PC-3 (cell line): ENCODE measurements around the gene GDPD5.

Source experiments
- EZH2 ChIP-seq: fragments of 300-600 bp; sonication (generic); IDR thresholded peaks from one replicate; pipeline ENCODE4 v1.6.1; 2017; ENCODE audit warnings: antibody characterized with exemption, mild to moderate bottlenecking, low read length; ENCODE audit not compliant: unreplicated experiment
- EZH2phosphoT487 ChIP-seq: fragments of 300-600 bp; sonication (generic); IDR thresholded peaks from 2 replicates; pipeline ENCODE4 v1.6.1; 2018; ENCODE audit warnings: mild to moderate bottlenecking, antibody characterized with exemption, low read length, borderline replicate concordance
- TF ChIP-seq, protein P1 (sequence below): fragments of 300-600 bp; sonication (generic); conservative IDR thresholded peaks from 2 replicates; pipeline ENCODE4 v1.5.1; 2017; ENCODE audit warnings: antibody characterized with exemption, low read depth, mild to moderate bottlenecking, low read length

DNA sequence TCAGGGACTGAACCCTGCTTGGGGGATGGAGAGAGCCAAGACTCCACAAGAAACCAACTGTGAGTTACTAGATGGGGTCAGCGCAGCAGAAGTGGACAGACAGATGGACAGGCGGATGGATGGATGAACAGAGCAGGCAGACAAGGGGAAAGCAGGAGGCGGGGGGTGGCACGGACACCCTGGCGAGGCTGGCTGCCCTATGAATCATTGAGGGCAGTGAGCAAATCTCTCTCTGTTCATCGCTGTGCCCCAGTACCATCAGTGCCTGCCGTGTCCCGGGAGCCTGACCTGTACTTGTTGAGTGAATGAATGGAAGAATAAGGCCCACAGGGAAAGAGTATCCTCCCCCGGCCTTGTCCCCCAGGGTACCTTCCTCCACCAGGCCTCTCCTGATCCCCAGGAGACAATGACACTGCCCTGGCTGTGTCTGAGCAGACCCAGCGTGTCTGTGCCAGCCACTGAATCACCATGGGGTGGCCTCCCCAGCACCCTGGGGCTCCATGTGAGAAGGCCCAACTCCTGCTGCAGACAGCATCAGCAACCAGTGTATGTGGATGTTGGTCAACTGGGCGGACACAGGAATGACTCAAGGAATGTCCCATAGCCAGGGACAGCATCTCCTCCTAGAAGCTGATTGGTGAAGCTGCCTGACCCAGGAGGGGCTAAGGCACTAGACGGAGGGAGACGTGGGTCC is 87.6 kb downstream of the GDPD5 start:
- no peak for TF ChIP-seq EZH2
- TF ChIP-seq EZH2phosphoT487 = no peak
- TF ChIP-seq, protein P1, sequence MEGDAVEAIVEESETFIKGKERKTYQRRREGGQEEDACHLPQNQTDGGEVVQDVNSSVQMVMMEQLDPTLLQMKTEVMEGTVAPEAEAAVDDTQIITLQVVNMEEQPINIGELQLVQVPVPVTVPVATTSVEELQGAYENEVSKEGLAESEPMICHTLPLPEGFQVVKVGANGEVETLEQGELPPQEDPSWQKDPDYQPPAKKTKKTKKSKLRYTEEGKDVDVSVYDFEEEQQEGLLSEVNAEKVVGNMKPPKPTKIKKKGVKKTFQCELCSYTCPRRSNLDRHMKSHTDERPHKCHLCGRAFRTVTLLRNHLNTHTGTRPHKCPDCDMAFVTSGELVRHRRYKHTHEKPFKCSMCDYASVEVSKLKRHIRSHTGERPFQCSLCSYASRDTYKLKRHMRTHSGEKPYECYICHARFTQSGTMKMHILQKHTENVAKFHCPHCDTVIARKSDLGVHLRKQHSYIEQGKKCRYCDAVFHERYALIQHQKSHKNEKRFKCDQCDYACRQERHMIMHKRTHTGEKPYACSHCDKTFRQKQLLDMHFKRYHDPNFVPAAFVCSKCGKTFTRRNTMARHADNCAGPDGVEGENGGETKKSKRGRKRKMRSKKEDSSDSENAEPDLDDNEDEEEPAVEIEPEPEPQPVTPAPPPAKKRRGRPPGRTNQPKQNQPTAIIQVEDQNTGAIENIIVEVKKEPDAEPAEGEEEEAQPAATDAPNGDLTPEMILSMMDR = no peak
